HG02973 (cell line): ENCODE data around the gene TMEM169.

Source experiments
- ATAC-seq: cut with Tn5 transposase; IDR thresholded peaks from one replicate; pipeline ENCODE4 v1.9.1; 2021; ENCODE audit warnings: moderate library complexity; ENCODE audit not compliant: unreplicated experiment

TMEM169 gene

DNA sequence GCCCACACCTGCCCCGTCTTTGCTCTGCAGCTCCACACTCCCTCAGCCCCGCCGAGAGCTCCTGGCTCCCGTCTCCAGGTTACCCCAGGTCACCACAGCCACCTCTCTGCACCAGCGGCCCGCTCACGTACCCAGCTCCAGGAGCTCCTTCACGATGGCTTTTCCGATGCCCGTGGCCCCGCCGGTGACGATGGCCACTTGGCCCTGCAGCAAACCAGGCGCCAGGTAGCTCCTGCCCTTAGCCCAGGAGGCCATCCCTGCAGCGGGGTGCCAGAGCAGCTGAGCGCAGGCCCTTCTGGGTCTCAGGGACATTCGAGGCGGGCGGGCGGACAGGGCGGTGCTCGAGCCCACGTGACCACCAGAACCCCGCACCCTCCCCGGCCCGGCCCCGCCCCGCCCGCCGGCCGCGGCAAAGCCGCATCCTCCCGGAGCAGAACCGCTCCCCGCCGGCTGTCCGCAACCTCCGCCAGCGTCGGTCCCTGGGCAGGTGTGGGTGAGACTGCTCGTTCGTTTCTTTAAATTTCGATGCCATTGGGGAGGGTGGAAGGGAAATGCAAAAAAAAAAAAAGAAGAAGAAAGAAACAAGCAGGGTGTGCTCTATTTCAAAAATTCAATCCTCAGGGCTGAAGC lies at the start of gene TMEM169, which contains the start of gene PECR:
Gene TMEM169, plus strand, starts transcription at position 433 of the 630 bp plus-strand sequence. CDS start 14,045 bp downstream, outside the sequence.
Gene PECR, minus strand, starts transcription at position 323 of the 630 bp plus-strand sequence. Its CDS starts 68 bp downstream, at position 255.
- ATAC-seq: peak; percentile 92

- peak; percentile 77 for ATAC-seq
Measured at GRCh38 chr2:216031960-216032689, 49.6 kb upstream of the TMEM169 start.

GRCh38 chr2:216033403-216033802 lies 48.3 kb upstream of the TMEM169 start:
- peak; percentile 34 for ATAC-seq

GRCh38 chr2:216034065-216034464 lies 47.7 kb upstream of the TMEM169 start:
- peak; percentile 32 for ATAC-seq

DNA sequence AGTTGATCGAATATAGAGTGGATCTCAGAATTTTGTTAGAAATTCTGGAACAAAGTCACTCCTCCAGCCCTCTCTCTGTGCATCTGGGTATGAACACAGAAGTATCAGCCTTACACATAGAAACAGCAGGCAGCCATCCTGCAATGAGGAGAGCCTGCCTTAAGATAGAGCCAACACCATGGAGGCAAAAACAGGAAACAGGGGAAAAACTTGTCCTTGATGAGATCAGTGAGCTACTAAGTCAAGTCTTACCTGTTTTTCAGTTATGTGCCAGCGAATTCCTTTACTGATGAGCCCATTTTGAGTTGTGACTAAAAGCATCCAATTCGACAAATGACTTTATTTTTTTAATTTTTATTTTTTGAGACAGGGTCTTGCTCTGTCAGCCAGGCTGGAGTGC lies 41.8 kb upstream of the TMEM169 start:
- ATAC-seq: no peak

DNA sequence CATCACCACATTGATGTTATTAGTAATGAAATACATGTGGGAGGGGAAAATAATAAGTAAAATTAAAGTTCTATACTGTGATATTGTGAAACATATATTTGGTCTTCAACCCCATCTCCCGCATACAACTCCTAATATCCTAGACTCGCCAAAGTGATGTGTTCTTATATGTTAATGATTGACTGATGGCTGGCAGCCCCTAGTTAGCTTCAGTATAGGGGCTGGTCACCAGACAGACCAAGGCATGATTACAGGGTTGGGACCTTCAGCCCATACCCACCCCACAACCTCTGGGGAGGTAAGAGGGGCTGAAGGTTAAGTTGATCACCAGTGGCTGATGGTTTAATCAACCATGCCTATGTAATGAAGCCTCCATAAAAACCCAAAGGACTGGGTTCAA lies 40.3 kb upstream of the TMEM169 start:
- no peak for ATAC-seq

DNA sequence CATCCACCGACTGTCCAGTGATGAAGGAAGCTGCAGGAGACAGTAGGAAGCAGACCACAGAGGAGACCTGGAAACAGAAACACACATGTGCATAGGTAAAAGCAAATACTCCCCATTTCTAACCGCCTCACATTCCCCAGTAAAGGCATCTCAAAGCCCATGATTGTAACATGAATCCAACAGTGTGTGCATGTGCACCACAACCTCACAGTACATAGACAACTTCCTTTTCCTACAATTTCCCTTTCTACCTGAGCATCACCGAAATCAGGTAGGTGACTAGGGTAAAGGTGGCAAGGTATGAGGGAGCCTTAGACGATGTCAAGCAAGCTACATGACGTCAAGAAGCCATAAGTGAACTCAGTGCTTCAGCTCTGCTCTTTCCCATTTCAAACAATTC lies 37.8 kb upstream of the TMEM169 start:
- ATAC-seq: no peak

DNA sequence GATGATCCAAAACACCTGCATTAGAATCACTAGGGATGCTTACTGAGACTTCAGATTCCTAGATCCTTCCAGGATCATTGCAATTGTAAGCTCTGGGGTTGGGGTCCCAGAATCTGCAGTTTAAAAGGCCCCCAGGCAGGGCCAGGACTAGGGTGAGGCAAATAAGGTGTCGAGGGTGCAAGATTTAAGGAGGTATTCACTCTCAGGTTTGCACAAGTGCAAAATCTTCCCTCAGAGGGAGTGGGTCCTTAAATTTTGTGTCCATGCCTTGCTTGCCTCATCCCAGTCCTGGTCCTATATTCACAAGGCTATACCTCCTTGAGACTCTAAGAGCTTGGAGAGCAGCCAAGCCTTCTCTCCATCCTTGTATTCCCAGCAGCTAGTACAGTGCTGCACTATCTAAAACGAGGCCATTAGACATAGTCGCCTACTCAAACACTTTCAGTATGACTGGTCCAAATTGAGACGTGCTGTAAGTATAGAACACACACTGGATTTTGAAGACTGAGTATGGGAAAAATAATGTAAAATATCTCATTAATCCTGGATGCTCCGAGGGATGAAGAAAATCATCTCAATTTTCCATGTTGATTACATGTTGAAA lies 36.7 kb upstream of the TMEM169 start:
- peak; percentile 98 for ATAC-seq

GRCh38 chr2:216047397-216047796 lies 34.3 kb upstream of the TMEM169 start:
- ATAC-seq: no peak

- no peak for ATAC-seq
Measured at GRCh38 chr2:216049452-216049851, 32.3 kb upstream of the TMEM169 start.

DNA sequence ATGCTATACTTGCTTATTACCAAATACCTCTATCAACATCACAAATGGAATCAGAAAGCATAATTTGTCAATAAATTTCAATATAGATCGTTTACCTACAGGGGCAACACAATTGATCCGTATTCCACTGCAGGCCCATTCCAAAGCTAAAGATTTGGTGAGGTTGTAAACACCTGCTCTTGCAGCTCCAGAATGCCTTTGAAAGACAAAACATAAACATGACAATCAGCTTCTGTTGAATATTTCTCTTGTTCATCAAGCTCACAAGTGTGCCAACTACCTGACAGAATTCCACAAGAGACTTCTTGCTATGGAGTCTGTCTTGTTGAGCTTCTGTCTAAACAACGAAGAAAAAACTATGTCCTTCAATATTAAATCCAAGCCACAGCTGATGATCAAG lies 30.4 kb upstream of the TMEM169 start:
- no peak for ATAC-seq

DNA sequence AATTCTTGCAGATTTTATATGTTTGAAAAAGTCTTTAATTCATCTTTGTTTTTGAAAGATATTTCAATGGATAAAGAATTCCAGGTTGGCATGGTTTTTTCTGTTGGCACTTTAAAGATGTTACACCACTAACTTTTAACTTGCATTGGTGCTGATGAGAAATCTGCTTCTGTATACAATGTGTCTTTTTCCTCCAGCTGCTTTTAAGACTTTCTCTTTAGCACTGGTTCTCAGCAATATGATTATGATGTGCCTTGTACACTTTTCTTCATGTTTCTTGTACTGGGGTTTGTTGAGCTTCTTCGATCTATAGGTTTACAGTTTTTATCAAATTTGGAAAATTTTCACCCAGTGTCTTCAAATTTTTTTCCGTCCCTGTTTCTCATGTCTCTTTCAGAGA lies 29.3 kb upstream of the TMEM169 start:
- ATAC-seq: no peak

- no peak for ATAC-seq
Measured at GRCh38 chr2:216055680-216056079, 26.0 kb upstream of the TMEM169 start.

DNA sequence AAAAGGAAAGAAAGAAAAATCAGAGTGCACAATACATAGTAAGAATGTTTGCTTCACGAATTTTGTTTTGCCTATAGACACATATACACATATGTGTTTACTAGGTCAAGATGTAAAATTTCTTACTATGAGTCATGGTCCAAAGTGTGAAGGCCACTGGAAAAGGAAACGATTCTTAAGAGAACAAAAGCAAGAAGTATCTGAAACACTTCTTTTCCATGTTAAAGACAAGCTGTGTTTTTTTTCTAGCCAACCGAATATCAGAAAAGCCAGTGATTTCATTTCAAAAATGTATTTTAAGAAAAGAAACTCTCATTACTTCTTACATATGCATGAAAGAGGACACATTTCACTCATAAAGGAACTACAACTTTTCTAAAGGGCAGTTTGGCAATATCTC lies 25.0 kb upstream of the TMEM169 start:
- ATAC-seq: peak; percentile 47

- peak; percentile 83 for ATAC-seq
Measured at GRCh38 chr2:216057688-216058193, 24.0 kb upstream of the TMEM169 start.

GRCh38 chr2:216059233-216059834 lies 22.4 kb upstream of the TMEM169 start:
- no peak for ATAC-seq

GRCh38 chr2:216064014-216064630 lies 17.6 kb upstream of the TMEM169 start:
- no peak for ATAC-seq

- ATAC-seq: no peak
Measured at GRCh38 chr2:216064665-216065064, 17.1 kb upstream of the TMEM169 start.

GRCh38 chr2:216066230-216066629 lies 15.5 kb upstream of the TMEM169 start:
- ATAC-seq: no peak

DNA sequence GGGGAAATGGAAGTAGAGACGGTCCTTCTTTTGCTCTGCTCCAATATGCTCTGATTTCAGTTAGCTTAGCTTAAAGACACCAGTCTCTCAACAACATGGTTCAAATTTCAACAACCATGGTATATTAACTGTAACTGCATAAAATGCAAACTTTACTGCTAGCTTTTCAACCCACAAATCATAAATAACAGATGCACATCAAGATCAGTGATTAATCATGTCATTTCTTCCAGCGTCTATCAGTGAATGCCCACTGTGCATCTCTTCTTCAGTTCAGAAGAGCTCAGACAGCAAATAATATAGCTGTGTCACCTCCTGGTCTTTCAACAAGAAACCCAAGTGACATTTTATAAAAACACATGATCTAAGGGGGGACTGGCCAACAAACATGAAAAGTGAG lies 12.7 kb upstream of the TMEM169 start:
- ATAC-seq: no peak

DNA sequence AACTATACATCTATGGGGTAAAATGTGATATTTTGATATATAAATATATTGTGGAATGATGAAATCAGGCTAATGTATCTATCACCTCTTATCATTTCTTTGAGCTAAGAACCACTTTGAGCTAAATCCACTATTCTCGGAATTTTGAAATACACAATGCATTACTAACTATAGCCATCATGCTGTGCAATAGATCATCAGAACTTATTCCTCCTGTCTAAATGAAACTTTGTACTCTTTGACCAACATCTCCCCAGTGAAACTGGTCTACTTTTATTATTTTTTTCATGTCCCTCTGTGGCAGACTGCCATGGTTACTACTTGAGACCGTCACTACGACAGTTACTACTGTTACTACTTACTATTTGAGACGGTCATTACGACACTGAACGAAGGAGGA lies 11.5 kb upstream of the TMEM169 start:
- ATAC-seq: no peak
